ENCODE results near the gene CA5B.
"Not testable (repeated sequence)": the region's sequence is repeated elsewhere in the genome, so short reads cannot be mapped to it uniquely, and the experiment has no call there.

The CA5B gene

DNA sequence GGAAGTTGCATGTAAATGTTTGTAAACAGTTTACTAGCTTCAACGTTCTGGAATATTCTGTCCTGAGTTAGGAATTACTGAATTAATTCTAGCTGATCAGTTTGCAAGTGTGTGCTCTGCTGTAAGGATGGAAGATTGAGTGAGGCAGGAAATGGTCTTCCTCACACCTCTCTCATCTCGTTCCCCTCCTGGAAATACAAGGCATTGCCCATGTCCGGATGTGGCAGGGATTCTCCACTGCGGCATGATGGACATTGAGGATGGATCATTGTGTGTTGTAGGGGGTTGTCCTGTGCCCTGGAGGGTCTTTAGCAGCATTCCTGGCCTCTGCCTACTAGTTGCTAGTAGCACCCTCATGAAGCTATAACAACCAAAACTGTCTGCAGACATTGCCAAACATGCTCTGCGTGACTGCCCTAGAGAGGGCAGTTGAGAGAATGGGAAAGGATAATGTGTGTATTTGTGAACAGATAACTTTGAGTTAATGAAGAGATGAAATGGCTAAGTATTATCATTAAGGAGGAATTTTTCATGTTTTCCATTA lies 12.6 kb downstream of the CA5B start:
- DNase-seq (ENCODE audit: extremely low read depth, low read depth): no peak
- TF ChIP-seq, protein P1, sequence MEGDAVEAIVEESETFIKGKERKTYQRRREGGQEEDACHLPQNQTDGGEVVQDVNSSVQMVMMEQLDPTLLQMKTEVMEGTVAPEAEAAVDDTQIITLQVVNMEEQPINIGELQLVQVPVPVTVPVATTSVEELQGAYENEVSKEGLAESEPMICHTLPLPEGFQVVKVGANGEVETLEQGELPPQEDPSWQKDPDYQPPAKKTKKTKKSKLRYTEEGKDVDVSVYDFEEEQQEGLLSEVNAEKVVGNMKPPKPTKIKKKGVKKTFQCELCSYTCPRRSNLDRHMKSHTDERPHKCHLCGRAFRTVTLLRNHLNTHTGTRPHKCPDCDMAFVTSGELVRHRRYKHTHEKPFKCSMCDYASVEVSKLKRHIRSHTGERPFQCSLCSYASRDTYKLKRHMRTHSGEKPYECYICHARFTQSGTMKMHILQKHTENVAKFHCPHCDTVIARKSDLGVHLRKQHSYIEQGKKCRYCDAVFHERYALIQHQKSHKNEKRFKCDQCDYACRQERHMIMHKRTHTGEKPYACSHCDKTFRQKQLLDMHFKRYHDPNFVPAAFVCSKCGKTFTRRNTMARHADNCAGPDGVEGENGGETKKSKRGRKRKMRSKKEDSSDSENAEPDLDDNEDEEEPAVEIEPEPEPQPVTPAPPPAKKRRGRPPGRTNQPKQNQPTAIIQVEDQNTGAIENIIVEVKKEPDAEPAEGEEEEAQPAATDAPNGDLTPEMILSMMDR (IDR thresholded peaks at IDR 0.05; ENCODE audit: low read depth, low read length): no peak

DNA sequence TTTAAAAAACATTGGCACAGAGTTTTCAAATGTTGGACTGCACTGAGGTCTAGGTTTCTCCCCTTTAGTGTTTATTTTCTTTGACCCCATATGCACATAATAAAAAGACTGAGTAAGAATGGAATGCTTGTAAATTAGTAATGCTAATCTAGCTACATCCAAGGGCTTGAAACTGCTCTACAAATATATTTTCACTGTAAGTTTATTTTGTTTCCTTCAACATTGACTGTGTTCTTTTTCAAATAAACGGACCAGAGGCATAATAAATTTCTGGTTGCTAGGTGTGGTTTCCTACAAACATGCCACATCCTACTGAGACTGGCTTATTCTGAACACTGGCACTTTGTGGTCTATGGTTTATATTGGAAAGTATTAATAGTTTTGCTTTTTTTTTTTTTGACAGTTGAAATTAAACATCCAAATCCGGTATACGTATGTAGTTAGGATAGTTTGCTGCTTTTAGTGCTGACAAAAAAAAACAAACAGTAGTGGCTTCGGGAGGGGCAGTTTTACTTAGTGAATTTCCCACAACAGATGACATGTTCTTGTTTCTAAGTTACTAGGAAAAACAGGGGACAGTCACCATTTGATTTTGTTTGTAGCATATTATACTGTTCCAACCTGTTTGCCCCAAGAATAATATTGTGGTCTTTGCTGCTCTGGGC lies 13.2 kb downstream of the CA5B start:
- TF ChIP-seq, protein P1 (IDR thresholded peaks at IDR 0.05; ENCODE audit: low read depth, low read length): no peak
- DNase-seq (ENCODE audit: extremely low read depth, low read depth): no peak

DNA sequence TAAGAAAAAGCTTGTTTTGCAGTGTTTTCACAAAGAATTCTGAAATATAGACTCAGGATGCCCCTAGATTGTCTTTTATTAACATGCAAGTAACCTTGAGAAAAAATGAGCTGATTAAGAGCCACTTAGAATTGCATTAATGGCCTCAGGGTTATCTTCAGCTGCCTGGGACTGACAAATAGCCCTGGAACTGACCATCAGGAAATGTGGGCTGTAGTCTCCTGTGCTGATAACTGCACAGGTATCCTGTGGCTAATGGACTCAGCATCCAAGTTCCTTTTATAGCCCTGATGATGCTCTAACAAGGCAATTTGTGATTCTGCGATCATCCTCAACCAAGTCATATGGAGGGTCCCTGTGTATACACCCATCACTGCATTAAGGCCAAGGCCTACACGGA lies 17.0 kb downstream of the CA5B start:
- TF ChIP-seq, protein P1 (IDR thresholded peaks at IDR 0.05; ENCODE audit: low read depth, low read length): no peak
- no peak for DNase-seq (ENCODE audit: extremely low read depth, low read depth)

DNA sequence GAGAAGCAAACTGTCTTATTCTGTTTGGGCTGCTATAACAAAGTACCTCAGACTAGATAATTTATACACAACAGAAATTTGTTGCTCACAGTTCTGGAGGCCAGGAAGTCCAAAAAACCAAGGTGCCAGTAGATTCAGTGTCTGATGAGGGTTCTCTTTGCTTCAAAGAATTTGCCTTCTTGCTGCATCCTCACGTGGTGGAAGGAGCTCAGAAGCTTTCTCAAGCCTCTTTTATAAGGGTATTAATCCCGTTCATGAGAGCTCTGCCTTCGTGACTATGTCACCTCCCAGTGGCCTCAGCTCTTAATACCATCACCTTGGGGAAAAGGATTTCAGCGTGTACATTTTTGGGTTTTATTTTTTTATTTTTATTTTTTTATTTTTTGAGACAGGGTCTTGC lies 20.1 kb downstream of the CA5B start:
- TF ChIP-seq, protein P1 (IDR thresholded peaks at IDR 0.05; ENCODE audit: low read depth, low read length): no peak
- DNase-seq (ENCODE audit: extremely low read depth, low read depth): no peak

DNA sequence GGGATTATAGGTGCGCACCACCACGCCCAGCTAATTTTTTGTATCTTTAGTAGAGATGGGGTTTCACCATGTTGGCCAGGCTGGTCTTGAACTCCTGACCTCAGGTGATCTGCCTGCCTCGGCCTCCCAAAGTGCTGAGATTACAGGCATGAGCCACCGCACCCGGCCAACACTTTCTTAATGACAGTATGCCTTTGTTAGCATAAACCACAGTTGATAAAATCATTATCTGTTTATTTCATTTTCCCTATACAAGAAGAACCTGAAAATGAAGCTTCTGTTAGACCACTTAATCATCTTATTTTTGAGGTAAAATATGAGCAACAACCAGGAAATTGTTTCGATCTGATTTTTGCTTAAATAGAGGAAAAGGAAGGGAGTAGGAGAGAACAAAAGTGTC lies 21.8 kb downstream of the CA5B start:
- DNase-seq (ENCODE audit: extremely low read depth, low read depth): not testable (repeated sequence)

DNA sequence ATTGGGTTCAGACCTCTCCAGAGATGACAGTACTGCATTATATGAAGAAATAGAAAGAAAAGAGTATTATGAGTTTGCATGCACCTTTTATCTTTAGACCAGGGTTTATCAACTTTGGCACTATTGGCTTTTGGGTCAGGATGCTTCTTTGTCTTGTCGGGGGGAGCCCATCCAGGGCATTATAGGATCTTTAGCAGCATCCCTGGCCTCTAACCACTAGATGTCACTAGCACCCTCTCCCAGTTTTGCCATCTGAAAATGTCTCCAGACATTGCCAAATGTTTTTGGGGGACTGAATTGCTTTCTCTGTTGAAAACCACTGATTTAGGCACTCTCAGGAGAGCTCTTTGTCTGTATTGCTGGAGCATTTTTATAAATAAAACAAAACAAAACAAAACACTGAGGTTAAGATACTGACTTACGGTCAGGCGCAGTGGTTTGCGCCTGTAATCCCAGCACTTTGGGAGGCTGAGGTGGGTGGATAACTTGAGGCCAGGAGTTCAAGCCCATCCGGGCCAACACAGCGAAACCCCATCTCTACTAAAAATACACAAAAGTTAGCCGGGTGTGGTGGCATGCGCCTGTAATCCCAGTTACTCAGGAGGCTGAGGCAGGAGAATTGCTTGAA lies 23.6 kb downstream of the CA5B start:
- TF ChIP-seq, protein P1 (IDR thresholded peaks at IDR 0.05; ENCODE audit: low read depth, low read length): peak; percentile 90
- DNase-seq (ENCODE audit: extremely low read depth, low read depth): no peak

DNA sequence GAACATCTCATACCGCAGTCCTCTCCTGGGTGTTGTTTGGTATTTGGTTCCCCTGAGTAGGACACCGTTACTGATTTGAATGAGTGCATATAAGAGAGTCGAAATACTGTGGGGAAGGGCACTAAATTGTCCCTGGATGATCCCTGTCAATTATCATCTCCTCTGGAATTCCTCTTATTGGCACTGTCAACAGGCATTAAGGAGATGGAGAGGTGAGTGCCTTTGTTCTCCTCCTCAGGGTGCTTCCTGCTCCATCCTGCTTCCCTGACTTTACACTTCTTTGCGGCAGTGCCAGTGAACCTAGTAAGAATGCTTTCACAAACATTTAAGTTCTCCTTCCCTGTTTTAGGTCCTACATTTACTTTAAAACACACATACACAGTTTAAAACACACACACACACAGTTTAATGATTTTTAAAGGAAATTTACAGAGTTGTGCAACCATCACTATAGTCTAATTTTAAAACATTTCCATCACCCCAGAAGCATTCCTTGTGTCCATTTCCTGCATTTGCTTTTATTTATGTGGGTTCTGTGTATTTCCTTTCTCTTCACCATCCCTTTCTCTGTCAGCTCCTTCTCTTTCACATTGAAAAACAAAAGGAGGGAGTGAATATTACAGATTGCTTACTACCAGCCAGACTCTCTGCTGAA lies 31.4 kb downstream of the CA5B start:
- TF ChIP-seq, protein P1 (IDR thresholded peaks at IDR 0.05; ENCODE audit: low read depth, low read length): no peak

More for the DNA sequence above, 31.4 kb downstream of the CA5B start:
- no peak for DNase-seq (ENCODE audit: extremely low read depth, low read depth)

Measured in AG09319 (cell line).